ENCODE measurements around the gene LITAF. TPM values are rescaled to one million over a fixed set of nuclear protein-coding genes. Genes with fewer than 3 reads are reported as not detected.

LITAF gene
- total RNA-seq, 1 experiment from 2014 or later, result 73.0 TPM

GRCh38 chr16:11521055-11521454, 65.7 kb downstream of the LITAF start:
- TF ChIP-seq ZNF512 (CRISPR knock-in tag; IDR thresholded peaks at IDR 0.05; ENCODE audit: borderline replicate concordance) (no peak), JUN (CRISPR knock-in tag; IDR thresholded peaks at IDR 0.05) (no peak), E2F1 (CRISPR knock-in tag; IDR thresholded peaks at IDR 0.05) (no peak), CREB1 (CRISPR knock-in tag; IDR thresholded peaks at IDR 0.05) (no peak), E2F5 (CRISPR knock-in tag; IDR thresholded peaks at IDR 0.05) (no peak), CBFB (CRISPR knock-in tag; IDR thresholded peaks at IDR 0.05; ENCODE audit: low read depth) (no peak), TP53 (CRISPR knock-in tag; IDR thresholded peaks at IDR 0.05) (no peak), ERG (CRISPR knock-in tag; IDR thresholded peaks at IDR 0.05) (no peak), AR (CRISPR knock-in tag; IDR thresholded peaks at IDR 0.05) (no peak), SMAD4 (CRISPR knock-in tag; IDR thresholded peaks at IDR 0.05) (no peak), FOXP1 (CRISPR knock-in tag; IDR thresholded peaks at IDR 0.05; ENCODE audit: borderline replicate concordance) (no peak), HMGXB4 (CRISPR knock-in tag; IDR thresholded peaks at IDR 0.05) (no peak), CTCF (IDR thresholded peaks at IDR 0.05) (no peak), GRHL2 (CRISPR knock-in tag; IDR thresholded peaks at IDR 0.05; ENCODE audit: insufficient replicate concordance, severe bottlenecking) (no peak), EMX1 (CRISPR knock-in tag; IDR thresholded peaks at IDR 0.05) (no peak), ETV6 (CRISPR knock-in tag; IDR thresholded peaks at IDR 0.05) (no peak)
- CTCF ChIA-PET, result interaction anchor here (1.3 kb wide), 1 partner anchor 11 kb away, joined by 5 read pairs; no protein-coding TSS in a partner anchor
- Mint-ChIP-seq H3K27me3 (ENCODE audit: low read depth) (no peaks in the 10 kb centered on the region), H3K4me1 (peaks cover 23% of the 10 kb centered on the region), H3K36me3 (peaks cover 8% of the 10 kb centered on the region; the same call in 1 of the 2 replicates), H3K4me3 (no peak overlapping the region), H3K27ac (no peak overlapping the region), H3K9me3 (peaks cover 15% of the 10 kb centered on the region)
- no peak for ATAC-seq
- no peak for DNase-seq (ENCODE audit: low spot score)
- POLR2A ChIA-PET, result no interaction called here
